Duodenal mucosa (tissue), 2 donors: Measurements from ENCODE around the gene POLR2J2.
"Not testable (repeated sequence)": the region's sequence is repeated elsewhere in the genome, so short reads cannot be mapped to it uniquely, and the experiment has no call there.

Experiments used
- H3K27ac ChIP-seq: one replicate; pipeline ENCODE4 v1.7.0; 2013; ENCODE audit warnings: low read depth, low read length
- H3K27me3 ChIP-seq, 2 donors: one replicate each; pipeline ENCODE4 v1.7.0; 2013; ENCODE audit warnings: low read length in 2 of 2, control low read depth in 1 of 2; ENCODE audit not compliant: insufficient read depth in 2 of 2, control insufficient read depth in 1 of 2
- H3K36me3 ChIP-seq, 2 donors: one replicate each; pipeline ENCODE4 v1.7.0; 2013; ENCODE audit warnings: low read length in 2 of 2, control low read depth in 1 of 2; ENCODE audit not compliant: insufficient read depth in 2 of 2, control insufficient read depth in 1 of 2
- H3K4me1 ChIP-seq, 2 donors: one replicate each; pipeline ENCODE4 v1.7.0; 2013; ENCODE audit warnings: low read length in 2 of 2, control low read depth in 1 of 2; ENCODE audit not compliant: insufficient read depth in 2 of 2, control insufficient read depth in 1 of 2
- H3K4me3 ChIP-seq, 2 donors: one replicate each; pipeline ENCODE4 v1.7.0; 2013; ENCODE audit warnings: low read length in 2 of 2, low read depth in 1 of 2
- H3K9ac ChIP-seq, 2 donors: one replicate each; pipeline ENCODE4 v1.7.0; 2013; ENCODE audit warnings: low read length in 2 of 2, low read depth in 1 of 2
- H3K9me3 ChIP-seq, 2 donors: one replicate each; pipeline ENCODE4 v1.7.0; 2013; ENCODE audit warnings: low read length in 2 of 2, control low read depth in 1 of 2; ENCODE audit not compliant: control insufficient read depth in 1 of 2

The POLR2J2 gene

DNA sequence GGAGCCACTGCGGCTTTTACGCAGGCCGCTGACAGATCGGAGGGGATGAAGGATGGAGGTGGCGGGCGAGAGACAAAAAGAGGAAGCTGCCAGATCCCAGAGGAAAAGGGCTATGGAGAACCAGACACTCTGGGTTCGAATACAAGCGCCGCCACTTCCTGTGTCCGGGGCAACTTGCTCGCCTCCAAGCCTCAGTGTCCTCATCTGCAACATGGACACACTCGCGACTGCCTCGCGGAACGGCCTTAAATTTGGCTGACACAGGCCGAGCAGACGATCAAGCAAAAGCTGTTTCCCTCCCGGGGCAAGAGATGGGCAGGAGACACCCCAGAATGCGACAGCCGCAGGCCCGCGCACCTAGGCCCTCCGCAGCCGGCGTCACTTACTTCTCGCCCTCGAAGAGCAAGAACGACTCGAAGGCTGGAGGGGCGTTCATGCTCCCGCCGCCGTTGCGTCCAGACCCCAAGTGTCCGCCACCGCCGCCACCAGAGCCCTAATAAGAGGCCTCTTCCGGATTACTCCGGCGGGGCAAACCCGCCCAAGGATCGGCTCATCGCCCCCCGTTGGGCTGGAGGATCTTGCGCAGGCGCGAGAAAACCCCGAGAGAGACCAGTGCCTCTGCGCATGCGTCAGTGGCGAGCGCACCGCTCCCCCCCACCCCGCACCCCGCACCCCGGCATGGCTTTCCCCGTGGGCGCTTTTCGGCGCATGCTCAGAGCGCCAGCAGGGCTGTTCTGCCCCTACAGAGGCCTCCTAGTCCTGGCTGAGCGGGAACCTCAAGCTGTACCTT, at the start of gene POLR2J2:
POLR2J2 (minus strand) TSS at position 498 of the 790 bp plus-strand sequence; CDS start at position 436, 62 bp downstream.
- not testable (repeated sequence) for H3K9ac ChIP-seq, H3K27me3 ChIP-seq, H3K36me3 ChIP-seq, H3K4me1 ChIP-seq, H3K9me3 ChIP-seq, H3K27ac ChIP-seq
- H3K4me3 ChIP-seq = peak within 1 kb of the TSS in 1 of 2 donors; percentile 55

- not testable (repeated sequence) for H3K4me3 ChIP-seq, H3K36me3 ChIP-seq, H3K9me3 ChIP-seq, H3K27ac ChIP-seq, H3K9ac ChIP-seq, H3K27me3 ChIP-seq, H3K4me1 ChIP-seq
Measured at GRCh38 chr7:102718491-102718890, 47.0 kb upstream of the POLR2J2 start.

- not testable (repeated sequence) for H3K36me3 ChIP-seq
Measured at GRCh38 chr7:102715718-102716117, 44.3 kb upstream of the POLR2J2 start.

GRCh38 chr7:102714774-102715522, 43.5 kb upstream of the POLR2J2 start:
- not testable (repeated sequence) for H3K4me1 ChIP-seq, H3K36me3 ChIP-seq, H3K9ac ChIP-seq, H3K27me3 ChIP-seq, H3K9me3 ChIP-seq, H3K4me3 ChIP-seq, H3K27ac ChIP-seq

More at GRCh38 chr7:102715718-102716117, 44.3 kb upstream of the POLR2J2 start:
- H3K9ac ChIP-seq, H3K4me3 ChIP-seq, H3K27me3 ChIP-seq, H3K9me3 ChIP-seq, H3K27ac ChIP-seq, H3K4me1 ChIP-seq: not testable (repeated sequence)

DNA sequence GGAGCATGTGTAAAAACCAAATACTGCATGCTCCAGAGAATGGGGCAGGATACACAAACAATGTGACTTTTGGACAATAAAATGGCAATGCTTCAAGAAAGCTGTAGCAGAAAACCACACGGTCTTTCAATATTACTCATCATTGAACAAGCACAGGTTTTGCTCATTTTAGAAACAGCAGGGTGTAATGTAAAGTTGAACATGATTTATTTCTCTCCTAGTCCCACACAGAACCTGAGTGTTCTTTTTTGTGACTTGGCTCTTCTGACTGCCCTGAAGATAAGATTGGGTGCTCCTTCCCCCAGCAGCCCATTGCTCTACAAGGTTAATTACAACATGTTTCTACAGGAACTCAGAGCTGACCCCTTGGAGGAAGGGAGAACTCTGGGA, 42.2 kb upstream of the POLR2J2 start:
- H3K36me3 ChIP-seq, H3K9ac ChIP-seq, H3K4me1 ChIP-seq, H3K4me3 ChIP-seq, H3K27me3 ChIP-seq, H3K9me3 ChIP-seq, H3K27ac ChIP-seq: not testable (repeated sequence)

DNA sequence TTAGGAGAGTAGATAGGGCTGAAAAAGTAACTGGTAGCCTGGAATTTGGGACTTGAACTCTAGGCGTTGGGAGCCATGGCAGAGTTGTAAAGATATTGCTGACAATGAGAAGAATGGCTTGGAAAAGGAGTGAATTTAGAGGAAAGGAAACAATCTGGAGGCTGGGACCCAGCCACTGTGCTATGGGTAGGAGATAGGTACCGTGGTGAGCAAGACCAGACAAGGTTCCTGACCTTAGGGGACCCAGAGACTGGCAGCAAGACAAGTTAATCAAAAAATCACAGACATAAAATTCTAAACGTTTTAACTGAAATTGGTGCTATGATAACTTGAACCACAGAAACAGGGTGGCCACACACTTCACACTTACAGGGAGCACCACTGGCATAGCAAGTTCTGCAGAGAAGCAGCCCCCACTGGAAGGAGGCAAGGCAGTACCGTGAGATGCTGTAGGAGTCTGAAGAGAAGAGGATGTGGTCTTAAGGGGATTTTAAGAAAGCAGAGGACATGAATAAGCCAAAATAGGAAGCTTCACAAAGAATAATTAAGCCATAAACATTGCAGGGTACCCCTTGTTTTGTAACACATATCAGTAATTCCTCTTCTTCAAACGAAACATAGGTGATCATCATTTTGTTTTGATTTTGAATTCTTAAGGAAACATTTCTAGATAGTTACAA, 41.7 kb upstream of the POLR2J2 start:
- not testable (repeated sequence) for H3K9me3 ChIP-seq

GRCh38 chr7:102698962-102699750, 27.7 kb upstream of the POLR2J2 start:
- H3K27ac ChIP-seq, H3K9me3 ChIP-seq, H3K36me3 ChIP-seq, H3K4me3 ChIP-seq, H3K4me1 ChIP-seq, H3K27me3 ChIP-seq, H3K9ac ChIP-seq: not testable (repeated sequence)

More for the DNA sequence above, 41.7 kb upstream of the POLR2J2 start:
- not testable (repeated sequence) for H3K27ac ChIP-seq, H3K9ac ChIP-seq, H3K4me1 ChIP-seq, H3K27me3 ChIP-seq, H3K36me3 ChIP-seq, H3K4me3 ChIP-seq

- H3K9ac ChIP-seq, H3K4me1 ChIP-seq, H3K27me3 ChIP-seq, H3K9me3 ChIP-seq, H3K36me3 ChIP-seq, H3K27ac ChIP-seq, H3K4me3 ChIP-seq: not testable (repeated sequence)
Measured at GRCh38 chr7:102697642-102698512, 26.4 kb upstream of the POLR2J2 start.

GRCh38 chr7:102696009-102696408, 24.5 kb upstream of the POLR2J2 start:
- not testable (repeated sequence) for H3K36me3 ChIP-seq, H3K9me3 ChIP-seq, H3K27ac ChIP-seq, H3K4me3 ChIP-seq, H3K4me1 ChIP-seq, H3K9ac ChIP-seq, H3K27me3 ChIP-seq
